Esophagus squamous epithelium (tissue), 5 donors: ENCODE measurements around the gene CD79B. TPM values are rescaled to one million over a fixed set of nuclear protein-coding genes. Genes with fewer than 3 reads are reported as not detected.

Experiments
- DNase-seq: peaks from one replicate; lab custom pipeline; 2025; lab: John Stamatoyannopoulos, UW
- H3K27ac ChIP-seq, 4 donors: fragments of 200-600 bp; sonication (generic); one replicate each; pipeline ENCODE4 v1.5.1; 2016 to 2019; ENCODE audit warnings: mild to moderate bottlenecking in 1 of 4
- H3K27me3 ChIP-seq, 4 donors: fragments of 200-600 bp; sonication (generic); 1 replicate in 3 of 4; 2 replicates in 1 of 4; pipeline versions ENCODE4 v1.5.1 to v1.6.0; 2017 to 2021; ENCODE audit warnings: antibody characterized with exemption in 1 of 4
- H3K36me3 ChIP-seq, 3 donors: fragments of 200-600 bp; sonication (generic); one replicate each; pipeline ENCODE4 v1.5.1; 2016 to 2019
- H3K4me1 ChIP-seq, 3 donors: fragments of 200-600 bp; sonication (generic); one replicate each; pipeline ENCODE4 v1.5.1; 2017 to 2019
- H3K4me3 ChIP-seq, 4 donors: fragments of 200-600 bp; sonication (generic); 1 replicate in 3 of 4; 2 replicates in 1 of 4; pipeline ENCODE4 v1.5.1; 2016 to 2019; ENCODE audit warnings: mild to moderate bottlenecking in 2 of 4, moderate library complexity in 1 of 4
- H3K9me3 ChIP-seq, 3 donors: fragments of 200-600 bp; sonication (generic); one replicate each; pipeline ENCODE4 v1.5.1; 2016 to 2019
- POLR2A ChIP-seq, 4 donors: fragments of 450-650 bp; IDR thresholded peaks; one replicate each; pipeline ENCODE4 v1.6.1; 2017; ENCODE audit warnings: antibody characterized with exemption in 4 of 4, mild to moderate bottlenecking in 4 of 4, moderate library complexity in 3 of 4
- WGBS, 2 donors: methylation state at CpG; one replicate each; pipeline ENCODE4 v1.1.5; 2018; 5-methylcytosine and 5-hydroxymethylcytosine counted together
- intact Hi-C: fragments of 100-400 bp; cut with DNase I; formaldehyde crosslinking; loops from one replicate; pipeline ENCODE4 v1.15.0; 2022
- total RNA-seq, 4 donors: library from RNA; depleted of rRNA; stranded (reverse); fragments of >200 nt; gene quantifications; one replicate each; pipeline ENCODE4 v1.1.0, GENCODE V29; 2016
- TF ChIP-seq, protein P1 (sequence below), 6 experiments: fragments of 450-650 bp in 4 of 6; fragments of 200-600 bp in 2 of 6; sonication (generic) in 2 of 6; IDR thresholded peaks; one replicate each; pipeline ENCODE4 v1.5.1; 2016 to 2019; ENCODE audit warnings: antibody characterized with exemption in 6 of 6, mild to moderate bottlenecking in 4 of 6, moderate library complexity in 4 of 6
- donor health status: DM: yes; HTN: yes; CAD: no.

Gene CD79B
- total RNA-seq, 4 donors from 2014 or later: 1.1 to 2.0 (median 1.3) TPM; not detected in 1

DNA sequence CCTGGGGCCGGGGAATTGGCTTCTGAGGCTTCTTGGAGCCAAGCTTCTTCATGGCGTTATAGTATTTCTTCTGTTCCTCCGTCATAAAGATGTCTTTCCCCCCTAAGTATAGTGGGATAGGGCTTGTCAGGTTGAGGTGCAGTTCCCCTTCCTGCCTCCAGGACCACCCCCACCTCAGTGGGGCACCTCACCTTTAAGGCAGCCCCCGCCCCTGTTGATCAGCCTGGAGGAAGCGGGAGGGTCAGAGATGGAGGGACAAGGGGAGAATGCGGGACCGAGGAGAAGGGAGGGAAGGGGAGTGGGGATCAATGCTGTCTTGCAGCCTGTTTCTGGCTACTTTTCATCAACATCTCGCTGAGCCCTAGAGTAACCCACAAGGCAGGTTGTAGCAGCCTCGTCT is 11.6 kb upstream of the CD79B start:
- no peak for DNase-seq
- no peaks in the 10 kb centered on the region for H3K9me3 ChIP-seq
- 84 to 88% methylated on average over 7 to 8 of the region's 9 CpGs for WGBS, 2 donors
- peaks cover 0 to 11% (median 0%) of the 10 kb centered on the region in 4 donors for H3K27me3 ChIP-seq
- no peak for TF ChIP-seq POLR2A (IDR thresholded peaks at IDR 0.05)
- TF ChIP-seq, protein P1, sequence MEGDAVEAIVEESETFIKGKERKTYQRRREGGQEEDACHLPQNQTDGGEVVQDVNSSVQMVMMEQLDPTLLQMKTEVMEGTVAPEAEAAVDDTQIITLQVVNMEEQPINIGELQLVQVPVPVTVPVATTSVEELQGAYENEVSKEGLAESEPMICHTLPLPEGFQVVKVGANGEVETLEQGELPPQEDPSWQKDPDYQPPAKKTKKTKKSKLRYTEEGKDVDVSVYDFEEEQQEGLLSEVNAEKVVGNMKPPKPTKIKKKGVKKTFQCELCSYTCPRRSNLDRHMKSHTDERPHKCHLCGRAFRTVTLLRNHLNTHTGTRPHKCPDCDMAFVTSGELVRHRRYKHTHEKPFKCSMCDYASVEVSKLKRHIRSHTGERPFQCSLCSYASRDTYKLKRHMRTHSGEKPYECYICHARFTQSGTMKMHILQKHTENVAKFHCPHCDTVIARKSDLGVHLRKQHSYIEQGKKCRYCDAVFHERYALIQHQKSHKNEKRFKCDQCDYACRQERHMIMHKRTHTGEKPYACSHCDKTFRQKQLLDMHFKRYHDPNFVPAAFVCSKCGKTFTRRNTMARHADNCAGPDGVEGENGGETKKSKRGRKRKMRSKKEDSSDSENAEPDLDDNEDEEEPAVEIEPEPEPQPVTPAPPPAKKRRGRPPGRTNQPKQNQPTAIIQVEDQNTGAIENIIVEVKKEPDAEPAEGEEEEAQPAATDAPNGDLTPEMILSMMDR (IDR thresholded peaks at IDR 0.05): peak in 1 of 6 experiments; percentile 11
- H3K36me3 ChIP-seq: no peaks in the 10 kb centered on the region
- intact Hi-C loops: no loop called here
- H3K4me3 ChIP-seq: no peak overlapping the region
- H3K4me1 ChIP-seq: peaks cover 0 to 11% (median 0%) of the 10 kb centered on the region in 3 donors
- H3K27ac ChIP-seq: no peak overlapping the region

DNA sequence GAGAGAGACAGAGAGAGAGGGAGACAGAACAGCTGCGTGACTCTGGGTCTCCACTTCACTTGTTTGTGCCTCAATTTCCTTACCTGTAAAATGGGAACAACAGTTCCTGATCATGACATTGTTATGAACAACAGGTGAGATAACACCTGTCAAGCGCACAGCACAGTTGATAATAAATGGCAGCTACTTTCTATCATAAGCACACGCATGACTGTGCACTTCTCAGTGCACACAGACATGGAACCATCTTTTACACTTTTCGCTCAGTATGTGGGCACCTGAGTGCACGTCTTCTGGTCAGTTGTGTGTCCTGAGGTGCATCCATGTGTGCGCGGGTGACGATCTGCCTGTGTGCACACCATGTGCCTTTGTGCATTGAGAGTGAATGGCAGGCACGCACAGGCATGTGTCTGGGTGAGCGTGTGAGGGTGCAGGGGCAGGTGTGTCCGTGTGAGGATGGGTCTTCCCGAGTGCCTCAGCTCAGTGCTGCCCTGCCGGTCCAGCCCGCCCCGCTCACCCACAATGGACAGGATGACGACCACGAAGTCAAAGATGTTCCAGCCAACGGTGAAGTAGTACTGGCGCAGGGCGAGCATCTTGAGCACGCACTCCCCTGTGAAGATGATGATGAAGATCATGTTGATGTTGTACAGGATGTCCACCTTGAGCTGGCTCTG is 10.3 kb upstream of the CD79B start:
- 84 to 85% methylated on average over 13 to 15 of the region's 21 CpGs for WGBS, 2 donors
- Histone ChIP-seq H3K27ac (no peak overlapping the region), H3K36me3 (no peaks in the 10 kb centered on the region), H3K4me1 (peaks cover 0 to 11% (median 0%) of the 10 kb centered on the region in 3 donors), H3K4me3 (no peak overlapping the region), H3K27me3 (peaks cover 0 to 5% (median 0%) of the 10 kb centered on the region in 4 donors), H3K9me3 (no peaks in the 10 kb centered on the region)
- intact Hi-C loops: no loop called here
- no peak for TF ChIP-seq POLR2A (IDR thresholded peaks at IDR 0.05)
- TF ChIP-seq, protein P1 (IDR thresholded peaks at IDR 0.05): no peak
- no peak for DNase-seq

DNA sequence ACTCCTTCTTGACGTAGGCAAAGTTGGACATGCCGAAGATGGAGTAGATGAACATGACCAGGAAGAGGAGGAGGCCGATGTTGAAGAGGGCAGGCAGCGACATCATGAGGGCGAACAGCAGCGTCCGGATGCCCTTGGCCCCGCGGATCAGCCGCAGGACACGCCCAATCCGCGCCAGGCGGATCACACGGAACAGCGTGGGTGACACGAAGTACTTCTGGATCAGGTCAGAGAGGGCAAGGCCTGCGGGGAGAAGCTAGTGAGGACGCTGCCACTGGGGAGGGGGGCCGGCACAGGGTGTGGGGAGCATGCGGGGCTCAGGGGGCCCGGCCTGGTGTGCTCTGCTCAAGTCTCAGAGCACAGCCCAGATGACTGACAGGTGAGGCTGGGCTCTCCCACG is 9.6 kb upstream of the CD79B start:
- Histone ChIP-seq H3K4me3 (no peak overlapping the region), H3K36me3 (no peaks in the 10 kb centered on the region), H3K9me3 (no peaks in the 10 kb centered on the region), H3K27me3 (no peaks in the 10 kb centered on the region), H3K27ac (no peak overlapping the region), H3K4me1 (peaks cover 0 to 8% (median 0%) of the 10 kb centered on the region in 3 donors)
- TF ChIP-seq, protein P1 (IDR thresholded peaks at IDR 0.05): no peak
- no peak for TF ChIP-seq POLR2A (IDR thresholded peaks at IDR 0.05)
- WGBS, 2 donors: 91 to 94% methylated on average over 21 to 23 of the region's 23 CpGs
- DNase-seq: no peak
- intact Hi-C loops: no loop called here

DNA sequence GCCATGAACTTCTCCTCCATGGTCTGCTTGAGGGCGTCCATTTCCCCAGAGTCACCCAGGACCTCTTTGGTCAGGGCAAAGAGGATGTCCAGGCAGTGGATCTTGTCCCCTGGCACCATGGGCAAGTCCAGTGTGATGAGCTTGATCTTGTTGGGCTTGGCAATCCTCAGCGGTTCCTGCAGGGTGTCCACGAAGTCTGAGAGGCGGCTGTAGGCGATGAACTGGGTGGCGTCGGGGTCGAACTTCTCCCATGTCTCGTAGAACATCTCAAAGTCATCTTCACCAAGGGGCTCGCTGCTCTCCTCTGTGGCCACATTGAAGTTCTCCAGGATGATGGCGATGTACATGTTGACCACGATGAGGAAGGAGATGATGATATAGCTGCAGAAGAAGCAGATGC is 9.0 kb upstream of the CD79B start:
- H3K27me3 ChIP-seq: no peaks in the 10 kb centered on the region
- H3K4me3 ChIP-seq: no peak overlapping the region
- intact Hi-C loops: no loop called here
- no peaks in the 10 kb centered on the region for H3K36me3 ChIP-seq
- WGBS, 2 donors: 76 to 86% methylated on average over 4 to 10 of the region's 12 CpGs
- H3K4me1 ChIP-seq: peaks cover 0 to 3% (median 0%) of the 10 kb centered on the region in 3 donors
- no peaks in the 10 kb centered on the region for H3K9me3 ChIP-seq
- no peak for DNase-seq
- TF ChIP-seq, protein P1 (IDR thresholded peaks at IDR 0.05): no peak
- no peak for TF ChIP-seq POLR2A (IDR thresholded peaks at IDR 0.05)
- H3K27ac ChIP-seq: no peak overlapping the region

DNA sequence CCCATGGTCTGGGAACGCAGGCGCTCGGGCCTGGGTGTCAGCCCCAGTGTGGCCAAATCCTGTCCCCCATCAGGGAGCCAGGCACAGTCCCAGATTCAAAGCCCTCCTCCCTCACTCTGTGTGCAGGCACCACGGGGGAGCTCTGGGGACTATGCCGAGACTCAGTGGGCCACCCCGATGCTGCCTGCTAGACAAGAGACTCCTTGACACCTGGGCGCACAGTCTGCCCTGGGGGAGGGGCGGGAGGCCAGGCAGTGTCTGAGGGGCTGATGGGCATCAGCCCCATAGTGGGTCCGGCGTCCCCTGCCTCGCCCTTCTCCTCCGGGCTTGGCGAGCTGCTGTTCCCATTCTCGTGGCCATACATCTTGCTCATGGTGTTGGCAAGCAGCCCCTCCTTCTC is 8.5 kb upstream of the CD79B start:
- Histone ChIP-seq H3K27ac (no peak overlapping the region), H3K4me1 (no peaks in the 10 kb centered on the region), H3K36me3 (no peaks in the 10 kb centered on the region), H3K27me3 (no peaks in the 10 kb centered on the region), H3K9me3 (no peaks in the 10 kb centered on the region), H3K4me3 (no peak overlapping the region)
- intact Hi-C loops: no loop called here
- WGBS, 2 donors: 87% methylated on average over 6 of the region's 14 CpGs; no CpG with 5 or more reads in 1 of the 2 donors
- DNase-seq: no peak
- no peak for TF ChIP-seq POLR2A (IDR thresholded peaks at IDR 0.05)
- TF ChIP-seq, protein P1 (IDR thresholded peaks at IDR 0.05): no peak
